HG02610 (cell line): Measurements from ENCODE around the gene GPER1.
"Not testable (repeated sequence)": the region's sequence is repeated elsewhere in the genome, so short reads cannot be mapped to it uniquely, and the experiment has no call there.

Experiments used
- ATAC-seq: cut with Tn5 transposase; IDR thresholded peaks from one replicate; pipeline ENCODE4 v1.9.1; 2021; ENCODE audit warnings: mild to moderate bottlenecking, moderate library complexity; ENCODE audit not compliant: unreplicated experiment

GPER1 gene

GRCh38 chr7:1137517-1138167, 49.7 kb downstream of the GPER1 start:
- ATAC-seq, result peak; percentile 52

GRCh38 chr7:1140476-1141104, 52.7 kb downstream of the GPER1 start:
- ATAC-seq, result no peak

GRCh38 chr7:1141651-1142050, 53.7 kb downstream of the GPER1 start:
- ATAC-seq, result no peak

GRCh38 chr7:1142051-1142635, 54.2 kb downstream of the GPER1 start:
- ATAC-seq, result no peak

- not testable (repeated sequence) for ATAC-seq
These were observed 55.1 kb downstream of the GPER1 start for GRCh38 chr7:1143031-1143430.
